Neural cell (in vitro differentiated cells): Measurements from ENCODE around the gene MAMLD1. TPM values are rescaled to one million over a fixed set of nuclear protein-coding genes. Genes with fewer than 3 reads are reported as not detected.

Experiments
- H2AFZ ChIP-seq: fragments of 200-600, 300-800 bp; sonication (generic), shearing (Covaris generic); 2 replicates; pipeline ENCODE4 v1.6.0; 2014; ENCODE audit warnings: low read depth, mild to moderate bottlenecking, antibody characterized with exemption, low read length, moderate library complexity
- H3F3A ChIP-seq: fragments of 200-600 bp; shearing (Covaris generic); 2 replicates; pipeline ENCODE4 v1.6.1; 2016; ENCODE audit warnings: mild to moderate bottlenecking, moderate library complexity, mixed read lengths, antibody characterized with exemption, low read length; ENCODE audit not compliant: insufficient read depth, poor library complexity, severe bottlenecking
- H3K27ac ChIP-seq: fragments of 200-600, 300-800 bp; sonication (generic), shearing (Covaris generic); 2 replicates; pipeline ENCODE4 v1.5.1; 2014; ENCODE audit warnings: mild to moderate bottlenecking, low read length, moderate library complexity
- H3K27me3 ChIP-seq: fragments of 300-800, 200-600 bp; sonication (generic), shearing (Covaris generic); 2 replicates; pipeline ENCODE4 v1.6.0; 2014; ENCODE audit warnings: mild to moderate bottlenecking, low read depth, low read length, moderate library complexity; ENCODE audit not compliant: insufficient read depth
- H3K36me3 ChIP-seq: fragments of 300-800, 200-600 bp; sonication (generic), shearing (Covaris generic); 2 replicates; pipeline ENCODE4 v1.5.1; 2014; ENCODE audit warnings: mild to moderate bottlenecking, antibody characterized with exemption, low read length, moderate library complexity; ENCODE audit not compliant: insufficient read depth
- H3K4me2 ChIP-seq: fragments of 300-800, 200-600 bp; sonication (generic), shearing (Covaris generic); 2 replicates; pipeline ENCODE4 v1.6.0; 2014; ENCODE audit warnings: mild to moderate bottlenecking, low read length
- H3K4me3 ChIP-seq: fragments of 300-800, 200-600 bp; sonication (generic), shearing (Covaris generic); 2 replicates; pipeline ENCODE4 v1.5.1; 2014; ENCODE audit warnings: mild to moderate bottlenecking, low read length, moderate library complexity
- H3K79me2 ChIP-seq: fragments of 200-600 bp; shearing (Covaris generic); replicated peaks from 2 replicates; pipeline ENCODE4 v1.6.0; 2014; ENCODE audit warnings: mild to moderate bottlenecking, low read length, moderate library complexity; ENCODE audit not compliant: insufficient read depth
- H3K9ac ChIP-seq: fragments of 300-800, 200-600 bp; sonication (generic), shearing (Covaris generic); 2 replicates; pipeline ENCODE4 v1.6.1; 2016; ENCODE audit warnings: mild to moderate bottlenecking, low read length, mixed read lengths
- H3K9me2 ChIP-seq: fragments of 200-600 bp; shearing (Covaris generic); 2 replicates; pipeline ENCODE4 v1.6.1; 2016; ENCODE audit warnings: mild to moderate bottlenecking, low read length, mixed read lengths; ENCODE audit not compliant: insufficient read depth
- H3K9me3 ChIP-seq: fragments of 200-600, 300-800 bp; sonication (generic), shearing (Covaris generic); 2 replicates; pipeline ENCODE4 v1.6.1; 2016; ENCODE audit warnings: mild to moderate bottlenecking, mixed run types, low read length, moderate library complexity, mixed read lengths
- H4K20me1 ChIP-seq: fragments of 200-600 bp; shearing (Covaris generic); 2 replicates; pipeline ENCODE4 v1.6.1; 2016; ENCODE audit warnings: mild to moderate bottlenecking, mixed run types; ENCODE audit not compliant: insufficient read depth
- EP300 ChIP-seq: fragments of 450-650 bp; conservative IDR thresholded peaks from 2 replicates; pipeline ENCODE4 v1.6.1; 2014; ENCODE audit warnings: antibody characterized with exemption, mild to moderate bottlenecking, moderate library complexity; ENCODE audit not compliant: poor library complexity, severe bottlenecking
- EZH2 ChIP-seq: fragments of 200-600, 300-800 bp; shearing (Covaris generic), sonication (generic); IDR thresholded peaks from 2 replicates; pipeline ENCODE4 v1.6.1; 2014; ENCODE audit warnings: antibody characterized with exemption, low read length, borderline replicate concordance, mild to moderate bottlenecking; ENCODE audit not compliant: insufficient read depth, poor library complexity, severe bottlenecking
- MXI1 ChIP-seq: fragments of 450-650 bp; conservative IDR thresholded peaks from 2 replicates; pipeline ENCODE4 v1.6.1; 2014; ENCODE audit warnings: antibody characterized with exemption, mild to moderate bottlenecking; ENCODE audit not compliant: poor library complexity, severe bottlenecking
- POLR2AphosphoS5 ChIP-seq: IDR thresholded peaks from 2 replicates; pipeline ENCODE4 v1.6.1; 2012
- RAD21 ChIP-seq: fragments of 450-650 bp; conservative IDR thresholded peaks from 2 replicates; pipeline ENCODE4 v1.6.1; 2014; ENCODE audit warnings: antibody characterized with exemption, mild to moderate bottlenecking, moderate library complexity
- SMC3 ChIP-seq: fragments of 450-650 bp; conservative IDR thresholded peaks from 2 replicates; pipeline ENCODE4 v1.6.1; 2014; ENCODE audit warnings: antibody characterized with exemption, mild to moderate bottlenecking, moderate library complexity; ENCODE audit not compliant: poor library complexity
- TAF1 ChIP-seq: IDR thresholded peaks from 2 replicates; pipeline ENCODE4 v1.6.1; 2012; ENCODE audit warnings: low read depth
- polyA plus RNA-seq: library from polyadenylated mRNA; depleted of rRNA; stranded (reverse); fragments of >200 nt; gene quantifications from 2 replicates; pipeline ENCODE4 v1.2.3, GENCODE V29; 2014
- TF ChIP-seq, protein P1 (sequence below): fragments of 450-650 bp; IDR thresholded peaks from 2 replicates; pipeline ENCODE4 v1.5.1; 2014; ENCODE audit warnings: antibody characterized with exemption, mild to moderate bottlenecking, moderate library complexity; ENCODE audit not compliant: poor library complexity, severe bottlenecking
- TF ChIP-seq, protein P2 (sequence below): IDR thresholded peaks from 2 replicates; pipeline ENCODE4 v1.6.1; 2012; ENCODE audit warnings: borderline replicate concordance

MAMLD1 gene
- polyA plus RNA-seq, 1 donor from 2014 or later, result 1.4 TPM

DNA sequence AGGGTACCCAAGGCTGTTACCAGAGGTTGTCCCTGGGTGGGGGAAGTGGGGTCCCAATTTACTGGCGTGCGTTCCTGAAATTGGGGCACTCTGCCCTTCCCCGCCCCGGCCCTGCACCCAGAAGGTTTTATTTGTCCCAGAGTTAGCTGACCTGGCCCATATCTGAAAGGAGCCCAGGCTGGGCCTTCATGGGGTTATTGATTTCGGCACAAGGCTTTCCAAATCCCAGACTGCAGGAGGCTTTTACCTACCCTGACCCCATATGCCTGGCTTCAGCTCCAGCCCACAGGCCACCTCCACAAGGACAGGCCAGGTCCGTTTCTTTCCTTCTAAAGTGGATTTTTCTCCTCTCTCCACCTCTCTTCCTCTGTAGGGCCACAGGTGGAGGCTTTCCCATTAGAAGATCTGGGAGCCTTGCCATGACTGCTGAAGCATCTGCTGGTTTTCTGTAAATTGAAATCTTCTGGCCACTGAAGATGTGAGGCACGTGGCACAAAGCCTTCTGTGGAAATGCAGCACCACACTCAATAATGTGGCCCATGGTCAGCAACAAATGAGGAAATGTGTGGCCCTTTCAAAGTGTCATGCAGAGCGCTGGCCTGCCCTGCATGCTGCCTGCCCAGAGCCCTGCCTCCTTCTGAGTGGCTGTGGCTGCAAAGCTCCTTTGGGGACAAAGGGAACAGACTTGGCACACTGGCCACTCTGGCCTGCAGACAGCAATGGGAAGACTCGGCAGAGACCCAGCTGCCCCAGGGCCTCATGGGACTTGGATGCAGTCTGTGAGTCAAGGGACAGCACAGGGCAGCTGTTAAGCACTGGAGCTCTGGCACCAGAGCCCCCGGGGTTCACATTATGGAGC lies 162.2 kb downstream of the MAMLD1 start:
- Histone ChIP-seq H3K27ac (no peak overlapping the region), H3K36me3 (no peaks in the 10 kb centered on the region), H3K27me3 (no peaks in the 10 kb centered on the region)

DNA sequence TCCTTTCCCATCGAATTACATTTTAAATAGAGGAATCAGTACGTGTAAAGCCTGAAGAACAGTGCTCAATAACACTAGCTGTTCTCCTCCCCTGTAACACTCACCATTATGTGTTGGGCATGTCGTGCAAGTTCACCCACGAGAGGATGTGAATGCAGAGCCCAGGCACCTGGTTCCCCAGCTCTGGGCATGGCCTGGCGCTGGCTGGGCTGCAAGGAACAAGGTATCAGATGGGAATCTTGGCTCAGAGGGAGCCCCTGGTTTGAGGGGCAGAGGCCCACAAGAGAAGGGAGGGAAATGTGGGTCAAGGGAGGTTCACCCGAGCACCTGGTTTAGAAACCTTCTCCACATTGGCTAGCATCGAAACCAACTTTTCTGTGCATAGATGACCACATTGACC lies 163.6 kb downstream of the MAMLD1 start:
- H3K27me3 ChIP-seq, result no peaks in the 10 kb centered on the region
- H3K9ac ChIP-seq, result no peak overlapping the region
- H3K79me2 ChIP-seq, result no peaks in the 10 kb centered on the region
- H3K4me3 ChIP-seq, result no peak overlapping the region
- TF ChIP-seq SMC3, result no peak
- TF ChIP-seq TAF1, result no peak
- no peak for TF ChIP-seq RAD21
- TF ChIP-seq EZH2, result no peak
- no peak for TF ChIP-seq POLR2AphosphoS5
- TF ChIP-seq, protein P1, sequence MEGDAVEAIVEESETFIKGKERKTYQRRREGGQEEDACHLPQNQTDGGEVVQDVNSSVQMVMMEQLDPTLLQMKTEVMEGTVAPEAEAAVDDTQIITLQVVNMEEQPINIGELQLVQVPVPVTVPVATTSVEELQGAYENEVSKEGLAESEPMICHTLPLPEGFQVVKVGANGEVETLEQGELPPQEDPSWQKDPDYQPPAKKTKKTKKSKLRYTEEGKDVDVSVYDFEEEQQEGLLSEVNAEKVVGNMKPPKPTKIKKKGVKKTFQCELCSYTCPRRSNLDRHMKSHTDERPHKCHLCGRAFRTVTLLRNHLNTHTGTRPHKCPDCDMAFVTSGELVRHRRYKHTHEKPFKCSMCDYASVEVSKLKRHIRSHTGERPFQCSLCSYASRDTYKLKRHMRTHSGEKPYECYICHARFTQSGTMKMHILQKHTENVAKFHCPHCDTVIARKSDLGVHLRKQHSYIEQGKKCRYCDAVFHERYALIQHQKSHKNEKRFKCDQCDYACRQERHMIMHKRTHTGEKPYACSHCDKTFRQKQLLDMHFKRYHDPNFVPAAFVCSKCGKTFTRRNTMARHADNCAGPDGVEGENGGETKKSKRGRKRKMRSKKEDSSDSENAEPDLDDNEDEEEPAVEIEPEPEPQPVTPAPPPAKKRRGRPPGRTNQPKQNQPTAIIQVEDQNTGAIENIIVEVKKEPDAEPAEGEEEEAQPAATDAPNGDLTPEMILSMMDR, result no peak
- H2AFZ ChIP-seq, result no peak overlapping the region
- no peak overlapping the region for H3K27ac ChIP-seq
- H3K36me3 ChIP-seq, result no peaks in the 10 kb centered on the region
- no peaks in the 10 kb centered on the region for H3K9me2 ChIP-seq
- H3F3A ChIP-seq, result no peaks in the 10 kb centered on the region
- no peaks in the 10 kb centered on the region for H4K20me1 ChIP-seq
- no peaks in the 10 kb centered on the region for H3K9me3 ChIP-seq
- H3K4me2 ChIP-seq, result no peak overlapping the region

More for the DNA sequence above, 162.2 kb downstream of the MAMLD1 start:
- Histone ChIP-seq H3K9ac (no peak overlapping the region), H3K4me3 (no peak overlapping the region), H3K4me2 (no peak overlapping the region), H4K20me1 (no peaks in the 10 kb centered on the region), H3K9me3 (no peaks in the 10 kb centered on the region), H3K79me2 (no peaks in the 10 kb centered on the region), H2AFZ (no peak overlapping the region), H3F3A (no peaks in the 10 kb centered on the region), H3K9me2 (no peaks in the 10 kb centered on the region)
- TF ChIP-seq POLR2AphosphoS5, result no peak
- TF ChIP-seq TAF1, result no peak
- TF ChIP-seq RAD21, result no peak
- no peak for TF ChIP-seq SMC3
- no peak for TF ChIP-seq MXI1
- TF ChIP-seq EP300, result no peak
- TF ChIP-seq, protein P2, sequence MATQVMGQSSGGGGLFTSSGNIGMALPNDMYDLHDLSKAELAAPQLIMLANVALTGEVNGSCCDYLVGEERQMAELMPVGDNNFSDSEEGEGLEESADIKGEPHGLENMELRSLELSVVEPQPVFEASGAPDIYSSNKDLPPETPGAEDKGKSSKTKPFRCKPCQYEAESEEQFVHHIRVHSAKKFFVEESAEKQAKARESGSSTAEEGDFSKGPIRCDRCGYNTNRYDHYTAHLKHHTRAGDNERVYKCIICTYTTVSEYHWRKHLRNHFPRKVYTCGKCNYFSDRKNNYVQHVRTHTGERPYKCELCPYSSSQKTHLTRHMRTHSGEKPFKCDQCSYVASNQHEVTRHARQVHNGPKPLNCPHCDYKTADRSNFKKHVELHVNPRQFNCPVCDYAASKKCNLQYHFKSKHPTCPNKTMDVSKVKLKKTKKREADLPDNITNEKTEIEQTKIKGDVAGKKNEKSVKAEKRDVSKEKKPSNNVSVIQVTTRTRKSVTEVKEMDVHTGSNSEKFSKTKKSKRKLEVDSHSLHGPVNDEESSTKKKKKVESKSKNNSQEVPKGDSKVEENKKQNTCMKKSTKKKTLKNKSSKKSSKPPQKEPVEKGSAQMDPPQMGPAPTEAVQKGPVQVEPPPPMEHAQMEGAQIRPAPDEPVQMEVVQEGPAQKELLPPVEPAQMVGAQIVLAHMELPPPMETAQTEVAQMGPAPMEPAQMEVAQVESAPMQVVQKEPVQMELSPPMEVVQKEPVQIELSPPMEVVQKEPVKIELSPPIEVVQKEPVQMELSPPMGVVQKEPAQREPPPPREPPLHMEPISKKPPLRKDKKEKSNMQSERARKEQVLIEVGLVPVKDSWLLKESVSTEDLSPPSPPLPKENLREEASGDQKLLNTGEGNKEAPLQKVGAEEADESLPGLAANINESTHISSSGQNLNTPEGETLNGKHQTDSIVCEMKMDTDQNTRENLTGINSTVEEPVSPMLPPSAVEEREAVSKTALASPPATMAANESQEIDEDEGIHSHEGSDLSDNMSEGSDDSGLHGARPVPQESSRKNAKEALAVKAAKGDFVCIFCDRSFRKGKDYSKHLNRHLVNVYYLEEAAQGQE, result no peak
- TF ChIP-seq, protein P1, result no peak
- no peak for TF ChIP-seq EZH2
